HG02981 (cell line): ENCODE measurements around the gene RARB.
A peak's percentile ranks its signal among the peaks of the same experiment; 100 is the strongest.

Experiments
- ATAC-seq: cut with Tn5 transposase; IDR thresholded peaks from one replicate; pipeline ENCODE4 v1.9.1; 2021; ENCODE audit warnings: mild to moderate bottlenecking, moderate library complexity; ENCODE audit not compliant: unreplicated experiment

Gene RARB

DNA sequence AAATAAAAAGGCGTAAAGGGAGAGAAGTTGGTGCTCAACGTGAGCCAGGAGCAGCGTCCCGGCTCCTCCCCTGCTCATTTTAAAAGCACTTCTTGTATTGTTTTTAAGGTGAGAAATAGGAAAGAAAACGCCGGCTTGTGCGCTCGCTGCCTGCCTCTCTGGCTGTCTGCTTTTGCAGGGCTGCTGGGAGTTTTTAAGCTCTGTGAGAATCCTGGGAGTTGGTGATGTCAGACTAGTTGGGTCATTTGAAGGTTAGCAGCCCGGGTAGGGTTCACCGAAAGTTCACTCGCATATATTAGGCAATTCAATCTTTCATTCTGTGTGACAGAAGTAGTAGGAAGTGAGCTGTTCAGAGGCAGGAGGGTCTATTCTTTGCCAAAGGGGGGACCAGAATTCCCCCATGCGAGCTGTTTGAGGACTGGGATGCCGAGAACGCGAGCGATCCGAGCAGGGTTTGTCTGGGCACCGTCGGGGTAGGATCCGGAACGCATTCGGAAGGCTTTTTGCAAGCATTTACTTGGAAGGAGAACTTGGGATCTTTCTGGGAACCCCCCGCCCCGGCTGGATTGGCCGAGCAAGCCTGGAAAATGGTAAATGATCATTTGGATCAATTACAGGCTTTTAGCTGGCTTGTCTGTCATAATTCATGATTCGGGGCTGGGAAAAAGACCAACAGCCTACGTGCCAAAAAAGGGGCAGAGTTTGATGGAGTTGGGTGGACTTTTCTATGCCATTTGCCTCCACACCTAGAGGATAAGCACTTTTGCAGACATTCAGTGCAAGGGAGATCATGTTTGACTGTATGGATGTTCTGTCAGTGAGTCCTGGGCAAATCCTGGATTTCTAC lies at the start of gene RARB:
TSS of gene RARB (plus strand) at position 322 of the 847 bp plus-strand sequence. CDS start at position 791, 469 bp downstream.
- ATAC-seq = peak; percentile 71

GRCh38 chr3:25378786-25379311 lies 49.2 kb upstream of the RARB start:
- ATAC-seq = no peak

DNA sequence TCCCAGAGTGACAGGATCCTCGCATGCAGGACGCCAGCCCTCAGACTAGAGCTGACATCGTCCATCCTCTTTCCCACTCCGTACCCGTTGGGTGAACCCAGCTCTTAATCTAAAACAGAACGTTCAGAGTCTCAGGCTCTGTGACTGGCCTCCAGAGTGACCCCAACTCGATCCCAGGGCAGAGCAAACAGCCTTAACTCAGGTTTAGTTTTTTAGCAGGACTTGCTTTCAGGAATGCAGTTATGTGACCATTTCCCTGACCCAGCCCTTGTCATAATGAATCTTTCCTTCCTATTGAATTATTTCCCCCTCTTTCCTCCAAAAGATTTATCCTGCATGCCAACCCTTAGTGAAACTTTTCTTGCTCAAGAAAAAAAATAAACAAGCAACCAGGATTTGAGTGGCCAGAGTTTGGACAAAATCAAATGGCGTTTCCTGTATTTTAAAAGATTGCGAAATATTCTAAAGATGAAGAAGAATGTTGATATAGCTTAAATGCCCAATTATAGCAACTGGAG lies 47.8 kb upstream of the RARB start:
- ATAC-seq = no peak

- no peak for ATAC-seq
Observed at GRCh38 chr3:25381083-25381482, 47.0 kb upstream of the RARB start.

GRCh38 chr3:25384471-25384870 lies 43.6 kb upstream of the RARB start:
- ATAC-seq = no peak

DNA sequence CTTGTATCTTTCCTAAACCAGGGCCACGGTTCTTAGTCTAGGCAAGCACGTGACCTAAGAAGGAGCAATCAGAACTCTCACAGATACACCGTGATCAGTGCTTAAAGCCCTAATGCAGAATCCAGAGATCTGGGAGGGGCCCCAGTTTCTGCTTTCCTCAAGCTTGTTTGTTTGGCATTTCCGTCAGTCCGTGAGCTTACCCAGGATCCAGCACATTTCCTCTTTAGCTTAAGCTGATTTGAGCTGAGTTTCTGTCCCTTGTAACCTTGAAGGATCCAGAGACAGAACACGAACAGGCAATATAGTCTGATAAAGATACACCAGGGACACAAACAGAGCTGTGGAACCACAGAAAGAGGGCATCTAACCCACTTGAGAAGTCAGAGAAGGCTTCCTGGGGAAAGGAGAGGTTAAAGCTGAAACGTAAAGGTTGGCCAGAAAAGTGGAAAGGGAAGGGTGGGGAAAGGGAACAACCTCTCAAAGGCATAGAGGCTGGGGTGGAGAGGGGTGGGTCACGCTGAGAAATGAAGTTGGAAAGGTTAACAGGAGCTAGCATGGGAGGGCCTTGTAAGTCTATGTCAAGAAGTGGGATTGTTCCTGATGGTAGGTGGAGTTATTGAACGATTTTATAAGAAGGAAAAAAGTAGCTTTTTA lies 42.1 kb upstream of the RARB start:
- no peak for ATAC-seq

DNA sequence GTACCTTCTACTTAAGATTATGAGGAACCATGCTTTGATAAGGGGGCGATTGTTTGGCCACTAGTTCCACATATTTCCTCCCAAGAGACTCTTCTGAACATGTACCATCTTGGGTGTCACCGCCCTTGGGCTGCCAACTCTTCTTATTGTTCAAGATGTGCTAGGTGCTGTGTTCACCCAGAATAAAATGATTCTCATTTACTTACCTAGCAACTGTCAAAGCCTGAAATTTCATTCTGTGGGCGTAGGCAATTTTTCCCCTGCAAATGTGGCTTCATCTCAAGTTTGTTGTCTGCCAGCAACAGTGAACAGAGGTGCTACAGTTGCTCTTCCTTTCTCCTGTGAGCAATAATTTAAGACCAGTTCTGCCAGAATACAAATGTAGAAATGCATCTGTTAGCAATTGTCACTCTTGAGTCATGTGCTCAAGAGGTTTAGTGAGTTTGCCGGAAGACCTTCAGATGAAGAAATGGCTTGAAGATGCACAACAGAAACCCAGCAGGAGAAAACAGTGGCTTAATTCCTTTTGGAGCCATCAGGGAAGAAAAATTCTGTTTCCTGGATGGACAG lies 41.3 kb upstream of the RARB start:
- no peak for ATAC-seq

GRCh38 chr3:25390605-25391004 lies 37.5 kb upstream of the RARB start:
- ATAC-seq = no peak

GRCh38 chr3:25396251-25396650 lies 31.8 kb upstream of the RARB start:
- no peak for ATAC-seq

DNA sequence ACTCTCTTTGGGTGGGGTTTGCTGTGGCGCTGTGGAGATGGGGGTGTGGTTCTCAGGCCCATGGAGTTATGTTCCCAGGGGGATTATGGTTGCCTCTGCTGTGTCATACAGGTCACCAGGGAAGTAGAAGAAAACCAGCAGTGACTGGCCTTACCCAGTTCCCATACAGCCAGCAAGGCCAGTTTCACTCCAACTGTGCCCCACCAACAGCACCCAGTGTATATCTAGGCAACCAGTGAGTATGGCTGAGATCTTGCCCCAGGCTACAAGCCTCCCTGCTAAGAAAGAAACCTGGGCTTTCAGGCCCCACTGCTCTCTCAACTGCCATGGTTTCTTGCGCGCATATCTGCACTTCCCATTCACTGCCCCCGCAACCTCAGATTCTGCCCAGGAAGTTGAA lies 31.4 kb upstream of the RARB start:
- peak; percentile 64 for ATAC-seq

DNA sequence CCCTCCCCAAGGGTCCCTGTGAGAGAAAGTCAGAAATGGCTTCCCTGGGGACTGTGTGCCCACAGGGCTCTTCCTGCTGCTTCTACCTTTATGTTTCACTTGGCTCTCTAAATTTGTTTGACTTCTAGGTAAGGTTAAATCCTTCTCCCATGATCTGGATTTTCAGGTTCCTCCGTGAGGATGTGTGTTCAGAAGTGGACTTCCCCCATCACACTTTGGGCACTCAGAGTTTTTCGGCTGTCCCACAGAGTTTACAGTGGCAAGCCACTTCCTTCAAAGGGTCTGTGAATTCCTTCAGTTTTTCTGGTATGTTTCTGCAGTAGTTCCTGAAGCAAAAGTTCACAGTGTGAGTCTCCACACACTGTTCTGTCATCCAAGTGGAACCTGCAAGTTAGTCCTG lies 30.9 kb upstream of the RARB start:
- ATAC-seq = peak; percentile 19

DNA sequence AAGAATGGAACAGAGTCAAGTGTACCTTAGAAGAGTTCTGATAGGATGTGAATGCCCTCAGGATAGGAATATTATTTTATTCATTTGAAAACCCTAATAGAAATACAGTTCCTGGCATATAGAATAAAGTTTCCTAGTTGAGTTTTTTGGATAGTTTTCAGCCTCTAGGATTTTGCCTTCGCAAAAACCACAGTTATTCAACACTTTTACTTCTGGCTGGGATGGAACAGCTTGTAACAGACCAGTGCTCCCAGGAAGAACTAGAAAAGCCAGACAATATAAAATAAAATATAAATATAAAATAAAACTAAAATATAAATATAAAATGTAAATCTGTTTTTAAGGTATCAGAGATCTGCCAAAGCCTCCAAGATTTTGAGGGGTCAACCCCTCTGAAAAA lies 27.5 kb upstream of the RARB start:
- no peak for ATAC-seq

DNA sequence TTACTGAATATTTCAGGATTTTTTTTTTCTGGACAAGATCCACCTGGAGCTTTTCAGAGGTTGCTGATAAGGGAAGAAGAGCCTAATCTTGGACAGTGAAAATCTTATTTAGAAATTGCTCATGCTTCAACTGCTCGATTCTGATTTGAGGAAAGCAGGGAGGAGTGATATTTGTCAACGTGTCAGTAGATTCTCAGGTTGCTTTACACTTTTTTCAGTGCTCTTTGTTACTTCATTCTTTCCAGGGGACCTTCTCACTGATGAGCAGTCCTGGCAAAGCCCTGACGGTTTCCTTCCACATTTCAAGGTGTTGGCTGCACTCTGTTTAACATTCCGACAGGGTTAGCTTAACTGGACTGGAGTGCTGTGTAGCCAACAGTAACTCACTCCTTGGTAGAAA lies 24.1 kb upstream of the RARB start:
- ATAC-seq = no peak

DNA sequence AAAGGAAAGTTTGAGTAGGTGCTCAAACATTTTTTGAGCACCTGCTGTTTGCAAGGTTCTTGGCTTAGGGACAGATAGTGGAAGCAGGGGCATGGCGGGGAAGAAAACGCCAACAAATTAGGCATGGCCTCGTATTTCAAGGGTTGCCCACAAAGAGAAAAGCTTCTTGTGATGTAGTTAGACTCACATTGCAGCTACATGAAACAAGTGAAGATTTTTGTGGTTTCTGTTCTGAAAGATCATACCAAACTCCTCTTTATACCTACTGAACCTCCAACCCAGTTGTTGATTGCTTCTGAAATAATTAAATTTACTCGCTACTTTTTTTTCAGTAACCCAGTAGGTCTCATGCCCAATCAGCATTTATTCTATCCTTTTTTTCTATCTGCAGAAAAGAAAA lies 23.5 kb upstream of the RARB start:
- no peak for ATAC-seq

DNA sequence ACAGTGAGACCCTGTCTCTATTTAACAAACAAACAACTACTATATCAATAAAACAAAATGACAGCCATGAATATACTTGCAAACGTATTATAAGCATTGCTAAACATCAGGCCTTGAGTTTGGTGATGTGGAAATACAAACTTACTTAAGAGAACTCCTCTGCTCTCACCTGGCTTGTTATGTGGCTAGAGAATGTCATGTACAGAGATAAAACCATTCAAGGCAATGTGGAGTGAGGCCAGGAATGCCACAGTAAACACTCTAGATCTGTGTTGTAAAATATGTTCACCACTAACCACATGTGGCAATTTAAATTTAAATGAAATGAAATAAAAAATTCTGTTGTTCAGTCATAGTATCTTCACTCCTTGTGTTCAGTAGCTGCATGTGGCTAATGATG lies 22.7 kb upstream of the RARB start:
- ATAC-seq = no peak

- no peak for ATAC-seq
Observed at GRCh38 chr3:25410703-25411102, 17.4 kb upstream of the RARB start.

GRCh38 chr3:25412269-25412668 lies 15.8 kb upstream of the RARB start:
- no peak for ATAC-seq

GRCh38 chr3:25416176-25416575 lies 11.9 kb upstream of the RARB start:
- no peak for ATAC-seq

DNA sequence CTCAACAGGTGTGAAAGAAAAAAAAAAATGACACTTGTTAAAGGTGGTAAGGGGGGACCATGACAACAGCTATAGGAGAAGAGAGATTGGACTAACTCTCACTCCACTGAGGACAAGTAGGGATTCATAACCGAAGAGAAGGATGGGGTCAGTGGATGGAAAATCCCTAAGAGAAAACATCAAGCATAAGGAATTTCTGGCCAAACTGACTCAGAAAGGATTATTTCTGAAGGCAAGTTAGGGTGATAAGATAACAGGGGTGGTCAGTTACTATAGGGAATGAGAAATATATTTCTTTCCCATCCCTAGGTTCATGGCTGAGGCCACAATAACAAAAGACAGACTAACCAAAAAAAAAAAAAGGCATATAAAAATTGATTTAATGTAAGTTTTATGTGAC lies 9.5 kb upstream of the RARB start:
- ATAC-seq = no peak

DNA sequence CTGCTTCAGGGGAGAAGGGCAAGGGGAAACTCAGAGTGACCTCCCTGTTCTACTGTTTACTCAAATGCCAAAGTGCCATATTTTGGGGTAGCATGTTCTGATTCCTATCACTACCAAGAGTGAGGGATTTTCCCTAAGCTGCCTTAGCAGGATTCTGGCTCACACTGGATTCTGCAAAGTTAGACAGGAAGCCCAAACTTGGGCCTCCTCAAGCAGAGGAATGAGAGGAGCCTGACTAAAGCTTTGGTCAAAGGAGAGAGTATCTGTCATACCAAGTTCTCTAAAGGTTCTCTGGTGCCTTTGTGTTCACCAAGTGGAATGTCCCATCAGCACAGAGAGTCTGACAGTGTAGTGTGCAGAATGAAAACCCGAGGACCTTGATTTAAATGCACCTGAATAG lies 8.8 kb upstream of the RARB start:
- no peak for ATAC-seq

- no peak for ATAC-seq
Observed at GRCh38 chr3:25420147-25420546, 7.9 kb upstream of the RARB start.

DNA sequence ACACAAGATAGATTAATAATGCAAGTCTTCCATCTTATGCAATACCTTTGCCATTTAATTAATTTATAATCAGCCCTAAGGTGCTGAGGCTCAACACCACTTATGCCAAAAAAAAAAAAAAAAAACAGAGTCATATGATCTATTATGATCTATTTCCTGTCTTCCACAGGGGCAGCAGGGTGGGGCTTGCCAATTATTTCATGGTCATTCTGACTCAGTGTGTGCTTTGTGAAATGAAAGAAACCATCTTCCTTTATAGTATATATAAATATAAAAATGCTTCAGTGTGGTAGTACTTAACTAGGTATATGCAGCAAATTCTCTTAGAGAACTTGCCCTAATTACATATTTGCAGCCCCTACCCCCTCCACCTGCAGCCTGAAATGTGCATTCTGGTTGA lies 7.2 kb upstream of the RARB start:
- no peak for ATAC-seq
